ENCODE data around the gene UBE2H.

- no peak for TF ChIP-seq POLR2AphosphoS5 (IDR thresholded peaks at IDR 0.05; ENCODE audit: borderline replicate concordance, low read depth, low read length)
- TF ChIP-seq EZH2 (IDR thresholded peaks at IDR 0.05) = no peak
Observed at GRCh38 chr7:129947049-129947448, 5.7 kb downstream of the UBE2H start.
